IPS-NIHi7 (cell line): Measurements from ENCODE around the gene AP4M1.
A peak's percentile ranks its signal among the peaks of the same experiment; 100 is the strongest.
"Not testable (repeated sequence)": the region's sequence is repeated elsewhere in the genome, so short reads cannot be mapped to it uniquely, and the experiment has no call there.

Experiments used
- DNase-seq: peaks from one replicate; pipeline ENCODE4 v3.0.0; 2012; ENCODE audit warnings: mixed read lengths; ENCODE audit errors: extremely low spot score

The AP4M1 gene

GRCh38 chr7:100107125-100107737 is 5.8 kb downstream of the AP4M1 start:
- no peak for DNase-seq

- no peak for DNase-seq
Observed at GRCh38 chr7:100107890-100108289, 6.4 kb downstream of the AP4M1 start.

- DNase-seq = no peak
Observed at GRCh38 chr7:100109521-100110163, 8.2 kb downstream of the AP4M1 start.

DNA sequence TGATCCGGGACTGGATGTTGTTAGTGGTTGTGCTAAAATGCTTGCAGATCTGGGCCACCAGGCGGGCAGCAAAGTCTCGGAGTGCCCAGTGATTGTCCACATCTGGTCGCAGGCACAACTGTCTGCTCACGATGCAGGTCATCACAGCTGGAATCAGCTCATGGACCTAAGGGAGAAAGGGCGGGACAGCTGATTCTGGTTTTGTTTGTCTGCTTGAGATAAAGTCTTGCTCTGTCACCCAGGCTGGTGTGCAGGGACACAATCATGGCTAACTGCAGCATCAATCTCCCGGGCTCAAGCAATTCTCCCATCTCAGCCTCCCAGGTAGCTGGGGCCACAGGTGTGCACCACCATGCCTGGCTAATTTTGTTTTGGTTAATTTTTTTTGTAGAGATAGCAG is 9.7 kb downstream of the AP4M1 start:
- no peak for DNase-seq

DNA sequence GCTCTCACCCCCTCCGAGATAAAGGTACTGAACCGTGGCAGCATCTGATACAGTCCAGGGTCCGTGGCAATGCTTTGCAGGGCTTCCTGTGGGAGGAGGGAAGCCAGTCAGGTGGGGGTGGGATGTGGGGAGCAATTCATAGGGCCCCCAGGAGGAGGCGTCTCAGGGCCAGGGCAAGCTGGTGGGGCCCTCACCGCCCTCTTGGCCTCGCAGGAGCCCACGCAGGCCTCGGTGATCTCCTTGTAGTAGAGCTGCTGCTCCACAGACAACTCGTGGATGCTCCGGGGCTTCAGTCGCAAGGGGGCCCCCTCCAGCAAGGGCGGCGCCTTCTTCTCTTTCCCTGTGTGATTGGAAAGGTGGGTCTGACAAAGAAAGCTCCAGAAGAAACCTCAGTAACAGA is 10.5 kb downstream of the AP4M1 start:
- DNase-seq = no peak

DNA sequence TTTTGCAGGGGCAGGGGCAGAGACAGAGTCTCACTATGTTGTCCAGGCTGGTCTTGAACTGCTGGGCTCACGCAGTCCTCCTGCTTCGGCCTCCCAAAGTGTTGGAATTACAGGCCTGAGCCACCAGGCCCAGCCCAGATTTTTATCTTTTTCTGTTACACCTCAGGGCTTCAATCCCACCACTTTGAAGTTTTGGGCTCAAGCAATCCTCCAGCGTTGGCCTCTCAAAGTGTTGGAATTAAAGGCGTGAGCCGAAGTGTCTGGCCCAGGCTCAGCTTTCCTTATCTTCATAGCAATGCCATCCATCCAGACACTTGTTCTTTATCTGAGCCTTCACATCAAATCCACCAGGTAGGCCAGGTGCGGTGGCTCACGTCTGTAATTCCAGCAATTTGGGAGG is 13.6 kb downstream of the AP4M1 start:
- DNase-seq = no peak

GRCh38 chr7:100118388-100119071 is 17.1 kb downstream of the AP4M1 start:
- no peak for DNase-seq

DNA sequence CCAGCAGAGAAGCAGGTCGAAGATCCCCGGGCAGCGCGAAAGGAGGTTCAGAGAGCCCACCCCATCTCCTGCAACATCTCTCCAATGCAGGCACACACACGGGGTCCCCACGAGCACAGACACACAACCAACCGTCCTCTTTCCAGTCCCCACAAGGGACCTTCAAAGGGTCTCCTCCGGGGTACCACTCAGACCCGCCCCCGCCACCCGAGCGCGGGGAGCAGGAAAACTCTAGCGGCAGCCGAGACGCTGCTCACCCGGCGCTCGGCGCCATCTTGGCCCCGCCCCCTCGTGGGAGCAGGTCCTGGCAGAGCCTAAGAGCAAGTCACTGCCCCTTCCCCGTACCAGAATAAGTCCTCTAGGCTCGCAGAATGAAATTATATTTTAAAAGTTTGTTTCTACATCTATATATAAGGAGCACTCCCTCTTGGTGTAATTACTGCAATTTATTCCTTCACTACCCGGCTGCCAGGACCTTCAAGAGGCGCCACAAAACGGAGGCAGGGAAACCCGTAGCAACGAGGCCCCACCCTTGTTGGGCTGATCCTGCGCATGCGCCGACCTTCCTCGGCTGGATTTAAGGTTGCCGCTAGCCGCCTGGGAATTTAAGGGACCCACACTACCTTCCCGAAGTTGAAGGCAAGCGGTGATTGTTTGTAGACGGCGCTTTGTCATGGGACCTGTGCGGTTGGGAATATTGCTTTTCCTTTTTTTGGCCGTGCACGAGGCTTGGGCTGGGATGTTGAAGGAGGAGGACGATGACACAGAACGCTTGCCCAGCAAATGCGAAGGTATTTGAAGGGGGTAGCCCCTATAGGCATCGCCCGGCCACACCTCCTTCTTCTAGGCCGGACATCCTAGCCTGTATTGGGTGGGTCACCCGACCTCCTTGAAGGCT is 17.9 kb downstream of the AP4M1 start, which contains the start of the genes CNPY4 and TAF6:
TSS of gene CNPY4 (plus strand) at position 563 of the 898 bp plus-strand sequence. CDS start at position 674, 111 bp downstream.
TSS of gene TAF6 (minus strand) at position 287 of the 898 bp plus-strand sequence. CDS start 5,149 bp downstream, outside the sequence.
- DNase-seq = peak; percentile 99

- DNase-seq = peak; percentile 71
Observed at GRCh38 chr7:100119970-100120732, 18.7 kb downstream of the AP4M1 start.

DNA sequence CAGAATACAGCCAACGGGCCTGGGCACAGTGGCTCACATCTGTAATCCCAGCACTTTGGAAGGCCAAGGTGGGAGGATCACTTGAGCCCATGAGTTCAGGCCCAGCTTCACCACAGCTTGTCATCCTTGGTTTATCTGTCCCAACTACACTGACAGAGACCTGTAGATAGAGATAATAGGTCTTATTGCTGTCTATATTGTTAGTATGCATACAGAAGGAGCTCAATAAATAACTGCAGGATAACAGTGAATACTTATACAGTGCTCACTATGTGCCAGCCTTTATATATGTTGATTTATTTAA is 19.2 kb downstream of the AP4M1 start:
- DNase-seq = no peak

GRCh38 chr7:100122067-100122466 is 20.6 kb downstream of the AP4M1 start:
- DNase-seq = no peak

- no peak for DNase-seq
Observed at GRCh38 chr7:100122568-100122967, 21.1 kb downstream of the AP4M1 start.

DNA sequence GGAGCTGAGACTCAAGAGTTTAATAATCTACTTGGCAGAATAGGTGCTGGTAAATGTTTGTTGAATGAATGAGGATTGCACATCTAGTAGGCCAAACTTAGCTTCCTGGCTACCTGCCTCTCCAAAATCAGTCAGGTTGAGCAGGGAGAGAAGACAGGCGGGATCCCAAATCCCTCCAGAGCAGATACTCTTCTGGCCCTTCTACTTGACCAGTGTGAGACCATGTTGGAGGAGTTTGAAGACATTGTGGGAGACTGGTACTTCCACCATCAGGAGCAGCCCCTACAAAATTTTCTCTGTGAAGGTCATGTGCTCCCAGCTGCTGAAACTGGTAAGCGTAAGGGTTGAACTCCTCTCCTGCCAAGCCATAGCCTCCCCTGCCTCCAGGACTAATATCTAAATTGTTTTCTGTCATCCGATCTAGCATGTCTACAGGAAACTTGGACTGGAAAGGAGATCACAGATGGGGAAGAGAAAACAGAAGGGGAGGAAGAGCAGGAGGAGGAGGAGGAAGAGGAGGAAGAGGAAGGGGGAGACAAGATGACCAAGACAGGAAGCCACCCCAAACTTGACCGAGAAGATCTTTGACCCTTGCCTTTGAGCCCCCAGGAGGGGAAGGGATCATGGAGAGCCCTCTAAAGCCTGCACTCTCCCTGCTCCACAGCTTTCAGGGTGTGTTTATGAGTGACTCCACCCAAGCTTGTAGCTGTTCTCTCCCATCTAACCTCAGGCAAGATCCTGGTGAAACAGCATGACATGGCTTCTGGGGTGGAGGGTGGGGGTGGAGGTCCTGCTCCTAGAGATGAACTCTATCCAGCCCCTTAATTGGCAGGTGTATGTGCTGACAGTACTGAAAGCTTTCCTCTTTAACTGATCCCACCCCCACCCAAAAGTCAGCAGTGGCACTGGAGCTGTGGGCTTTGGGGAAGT is 23.1 kb downstream of the AP4M1 start:
- DNase-seq = no peak

DNA sequence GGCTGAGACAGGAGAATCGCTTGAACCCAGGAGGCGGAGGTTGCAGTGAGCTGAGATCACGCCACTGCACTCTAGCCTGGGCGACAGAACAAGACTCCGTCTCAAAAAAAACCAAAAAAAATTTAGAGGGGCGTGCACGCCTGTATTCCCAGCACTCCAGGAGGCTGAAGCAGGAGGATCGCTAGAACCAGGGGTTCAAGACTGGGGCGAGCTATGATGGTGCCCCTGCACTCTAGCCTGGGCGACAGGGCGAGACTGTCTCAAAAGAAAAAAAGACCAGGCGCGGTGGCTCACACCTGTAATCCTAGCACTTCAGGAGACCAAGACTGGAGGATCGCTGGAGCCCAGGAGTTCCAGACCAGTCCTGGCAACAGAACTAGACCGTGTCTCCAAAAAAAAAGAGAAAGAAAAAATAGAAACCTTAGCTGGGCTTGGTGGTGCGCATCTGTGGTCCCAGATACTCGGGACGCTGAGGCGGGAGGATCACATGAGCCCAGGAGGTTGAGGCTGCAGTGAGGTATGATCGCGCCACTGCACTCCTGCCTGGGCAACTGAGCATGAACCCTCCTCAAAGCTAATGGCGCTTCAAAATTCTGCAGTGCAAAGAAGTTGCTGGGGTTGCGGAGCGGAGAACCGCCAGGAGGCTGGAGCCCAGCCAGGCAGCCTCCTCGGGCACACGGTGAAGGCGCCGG is 24.9 kb downstream of the AP4M1 start:
- no peak for DNase-seq

- peak; percentile 84 for DNase-seq
Observed at GRCh38 chr7:100126931-100127865, 25.8 kb downstream of the AP4M1 start, which contains the start of gene MBLAC1. Gene MBLAC1, plus strand, starts transcription at chr7:100126967. Its CDS starts 429 bp downstream, at chr7:100127396.

DNA sequence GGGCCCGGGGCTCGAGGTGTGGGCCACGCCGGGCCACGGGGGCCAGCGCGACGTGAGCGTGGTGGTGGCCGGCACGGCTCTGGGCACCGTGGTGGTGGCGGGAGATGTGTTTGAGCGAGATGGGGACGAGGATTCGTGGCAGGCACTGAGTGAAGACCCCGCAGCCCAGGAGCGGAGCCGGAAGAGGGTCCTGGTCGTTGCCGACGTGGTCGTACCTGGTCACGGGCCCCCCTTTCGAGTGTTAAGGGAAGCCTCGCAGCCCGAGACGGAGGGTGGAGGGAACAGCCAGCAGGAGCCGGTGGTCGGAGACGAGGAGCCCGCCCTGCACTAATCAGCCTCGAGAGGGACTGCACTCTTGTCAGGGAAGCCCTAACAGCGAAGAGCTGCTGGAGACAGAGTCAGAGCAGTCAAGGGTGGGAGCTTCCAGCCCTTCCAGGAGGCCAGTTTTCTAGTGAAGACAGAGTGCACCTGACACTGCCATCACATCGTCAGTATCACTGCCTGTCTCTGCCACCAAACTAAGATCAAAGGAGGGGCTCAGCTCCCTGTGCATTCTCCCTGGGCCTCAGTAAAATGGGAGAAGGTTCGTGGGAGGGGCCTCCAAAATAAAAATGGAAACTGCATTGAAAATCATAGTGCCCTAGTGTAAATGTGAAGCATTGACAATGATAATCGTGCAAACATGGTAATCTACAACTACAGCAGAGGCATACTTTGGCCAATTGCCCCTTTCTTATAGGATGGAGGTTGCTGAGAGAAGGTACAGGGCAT is 26.6 kb downstream of the AP4M1 start:
- DNase-seq = peak; percentile 34

DNA sequence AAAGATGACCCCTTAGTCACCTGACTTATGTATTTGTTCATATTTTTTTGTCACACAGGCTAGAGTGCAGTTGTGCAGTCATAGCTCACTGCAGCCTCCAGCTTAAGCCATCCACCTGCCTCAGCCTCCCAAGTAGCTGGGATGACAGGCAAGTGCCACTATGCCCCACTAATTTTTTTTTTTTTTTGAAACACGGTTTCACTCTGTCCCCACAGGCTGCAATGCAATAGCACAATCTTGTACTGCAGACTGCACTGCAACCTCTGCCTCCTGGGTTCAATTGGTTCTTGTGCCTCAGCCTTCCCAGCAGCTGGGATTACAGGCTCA is 27.2 kb downstream of the AP4M1 start:
- DNase-seq = no peak

GRCh38 chr7:100130220-100130607 is 28.8 kb downstream of the AP4M1 start:
- DNase-seq = not testable (repeated sequence)
